Trophoblast cell (in vitro differentiated cells and primary cell): ENCODE measurements around the gene C1orf167.

ENCODE experiments used
- DNase-seq, 2 donors: peaks; one replicate each; pipeline ENCODE4 v3.0.0-alpha.2; 2016
- H2AFZ ChIP-seq: 2 replicates; pipeline ENCODE4 v1.6.1; 2013; ENCODE audit warnings: low read length, moderate library complexity, mild to moderate bottlenecking; ENCODE audit not compliant: insufficient read depth, poor library complexity
- H2AK5ac ChIP-seq: 2 replicates; pipeline ENCODE4 v1.6.1; 2013; ENCODE audit warnings: mild to moderate bottlenecking, low read length
- H2BK120ac ChIP-seq: 2 replicates; pipeline ENCODE4 v1.6.1; 2013; ENCODE audit warnings: low read length, mild to moderate bottlenecking, moderate library complexity; ENCODE audit not compliant: insufficient read depth, poor library complexity
- H2BK12ac ChIP-seq: 2 replicates; pipeline ENCODE4 v1.6.1; 2013; ENCODE audit warnings: mild to moderate bottlenecking, low read length, moderate library complexity
- H2BK5ac ChIP-seq: 2 replicates; pipeline ENCODE4 v1.6.1; 2013; ENCODE audit warnings: low read length, low read depth, moderate library complexity, mild to moderate bottlenecking; ENCODE audit not compliant: poor library complexity
- H3K14ac ChIP-seq: 2 replicates; pipeline ENCODE4 v1.6.1; 2013; ENCODE audit warnings: mild to moderate bottlenecking, low read length
- H3K18ac ChIP-seq: 2 replicates; pipeline ENCODE4 v1.6.1; 2013; ENCODE audit warnings: mild to moderate bottlenecking, low read length
- H3K23ac ChIP-seq: 2 replicates; pipeline ENCODE4 v1.6.1; 2013; ENCODE audit warnings: low read length
- H3K27ac ChIP-seq: 2 replicates; pipeline ENCODE4 v1.5.1; 2013; ENCODE audit warnings: low read depth, mild to moderate bottlenecking, inconsistent platforms, low read length, moderate library complexity
- H3K27me3 ChIP-seq: 2 replicates; pipeline ENCODE4 v1.6.1; 2013; ENCODE audit warnings: inconsistent platforms, mild to moderate bottlenecking, low read length, moderate library complexity; ENCODE audit not compliant: insufficient read depth
- H3K36me3 ChIP-seq, 2 experiments: 1 replicate in 1 of 2; 2 replicates in 1 of 2; pipeline ENCODE4 v1.6.1; 2013; ENCODE audit warnings: low read length in 2 of 2, mild to moderate bottlenecking in 2 of 2, moderate library complexity in 1 of 2; ENCODE audit not compliant: insufficient read depth in 2 of 2, control insufficient read depth in 1 of 2
- H3K4ac ChIP-seq: 2 replicates; pipeline ENCODE4 v1.6.1; 2013; ENCODE audit warnings: low read depth, mild to moderate bottlenecking, low read length, moderate library complexity
- H3K4me1 ChIP-seq, 2 experiments: 1 replicate in 1 of 2; 2 replicates in 1 of 2; pipeline ENCODE4 v1.6.1; 2013; ENCODE audit warnings: low read length in 2 of 2, mild to moderate bottlenecking in 2 of 2, moderate library complexity in 1 of 2; ENCODE audit not compliant: insufficient read depth in 2 of 2, control insufficient read depth in 1 of 2
- H3K4me2 ChIP-seq: 2 replicates; pipeline ENCODE4 v1.6.1; 2013; ENCODE audit warnings: inconsistent platforms, mild to moderate bottlenecking, low read length, moderate library complexity
- H3K4me3 ChIP-seq: 2 replicates; pipeline ENCODE4 v1.5.1; 2013; ENCODE audit warnings: mild to moderate bottlenecking, low read depth, low read length, inconsistent platforms
- H3K79me1 ChIP-seq: one replicate; pipeline ENCODE4 v1.6.1; 2013; ENCODE audit warnings: low read length
- H3K79me2 ChIP-seq: 2 replicates; pipeline ENCODE4 v1.6.1; 2013; ENCODE audit warnings: low read length, mild to moderate bottlenecking; ENCODE audit not compliant: control insufficient read depth, insufficient read depth, poor library complexity
- H3K9ac ChIP-seq: 2 replicates; pipeline ENCODE4 v1.6.1; 2013; ENCODE audit warnings: mild to moderate bottlenecking, low read length
- H3K9me3 ChIP-seq: 2 replicates; pipeline ENCODE4 v1.6.1; 2013; ENCODE audit warnings: low read depth, mild to moderate bottlenecking, control low read depth, inconsistent platforms, low read length; ENCODE audit not compliant: insufficient read depth
- H4K12ac ChIP-seq: 2 replicates; pipeline ENCODE4 v1.6.1; 2013; ENCODE audit warnings: low read depth, mild to moderate bottlenecking, low read length, moderate library complexity
- H4K8ac ChIP-seq: 2 replicates; pipeline ENCODE4 v1.6.1; 2013; ENCODE audit warnings: low read depth, mild to moderate bottlenecking, low read length, moderate library complexity
- H4K91ac ChIP-seq: one replicate; pipeline ENCODE4 v1.6.1; 2013; ENCODE audit warnings: low read depth, mild to moderate bottlenecking, low read length, moderate library complexity
- WGBS: extraction: QIAGEN DNeasy Blood & Tissue Kit; methylation state at CpG from one replicate; pipeline ENCODE4 v1.1.7; 2013; ENCODE audit warnings: missing lambda C conversion rate; ENCODE audit not compliant: insufficient read length, insufficient coverage; ENCODE audit errors: extremely low coverage; 5-methylcytosine and 5-hydroxymethylcytosine counted together

Gene C1orf167

GRCh38 chr1:11833900-11834299 is 71.9 kb downstream of the C1orf167 start:
- H2BK12ac ChIP-seq: no peak overlapping the region
- no peak overlapping the region for H4K91ac ChIP-seq
- H3K4me2 ChIP-seq: no peak overlapping the region
- no peak overlapping the region for H2AK5ac ChIP-seq
- H3K27me3 ChIP-seq: no peaks in the 10 kb centered on the region
- H3K23ac ChIP-seq: no peak overlapping the region
- H3K79me2 ChIP-seq: no peaks in the 10 kb centered on the region
- H4K8ac ChIP-seq: no peak overlapping the region
- H2BK120ac ChIP-seq: no peak overlapping the region
- no peak overlapping the region for H3K9ac ChIP-seq
- peaks cover 4% of the 10 kb centered on the region for H3K9me3 ChIP-seq
- H3K14ac ChIP-seq: no peak overlapping the region
- H3K4ac ChIP-seq: no peak overlapping the region
- H3K79me1 ChIP-seq: no peaks in the 10 kb centered on the region
- H2AFZ ChIP-seq: no peak overlapping the region
- WGBS: no CpG with 5 or more reads among the region's 13 CpGs
- H4K12ac ChIP-seq: no peak overlapping the region
- no peak overlapping the region for H3K27ac ChIP-seq
- peaks cover 76 to 84% of the 10 kb centered on the region in 2 experiments for H3K36me3 ChIP-seq
- DNase-seq: no peak
- H3K4me1 ChIP-seq: no peaks in the 10 kb centered on the region
- no peak overlapping the region for H3K4me3 ChIP-seq
- no peak overlapping the region for H2BK5ac ChIP-seq
- H3K18ac ChIP-seq: no peak overlapping the region

- Histone ChIP-seq H2AFZ (no peak overlapping the region), H3K79me1 (no peaks in the 10 kb centered on the region), H2BK120ac (no peak overlapping the region), H3K9me3 (peaks cover 4% of the 10 kb centered on the region), H3K36me3 (peaks cover 79 to 89% of the 10 kb centered on the region in 2 experiments), H3K4me1 (no peaks in the 10 kb centered on the region), H3K23ac (no peak overlapping the region), H3K79me2 (no peaks in the 10 kb centered on the region), H2BK12ac (no peak overlapping the region), H3K4me3 (no peak overlapping the region), H3K14ac (no peak overlapping the region), H3K27me3 (no peaks in the 10 kb centered on the region), H3K27ac (no peak overlapping the region), H4K91ac (no peak overlapping the region), H4K8ac (no peak overlapping the region), H3K18ac (no peak overlapping the region), H3K4ac (no peak overlapping the region), H4K12ac (no peak overlapping the region), H2AK5ac (no peak overlapping the region), H3K9ac (no peak overlapping the region), H2BK5ac (no peak overlapping the region), H3K4me2 (no peak overlapping the region)
- no CpG with 5 or more reads among the region's 28 CpGs for WGBS
- DNase-seq: no peak
Observed at GRCh38 chr1:11835441-11836225, 73.6 kb downstream of the C1orf167 start.

- Histone ChIP-seq H3K4ac (no peak overlapping the region), H3K9me3 (peaks cover 4% of the 10 kb centered on the region), H3K18ac (no peak overlapping the region), H3K79me2 (no peaks in the 10 kb centered on the region), H3K23ac (no peak overlapping the region), H2AK5ac (no peak overlapping the region), H4K12ac (no peak overlapping the region), H4K8ac (no peak overlapping the region), H3K4me2 (no peak overlapping the region), H4K91ac (no peak overlapping the region), H2BK120ac (no peak overlapping the region), H2BK5ac (no peak overlapping the region), H3K79me1 (no peaks in the 10 kb centered on the region), H3K4me1 (no peaks in the 10 kb centered on the region), H2AFZ (no peak overlapping the region), H3K14ac (no peak overlapping the region), H3K36me3 (peaks cover 86 to 96% of the 10 kb centered on the region in 2 experiments), H3K27ac (no peak overlapping the region), H3K27me3 (no peaks in the 10 kb centered on the region), H3K9ac (no peak overlapping the region), H2BK12ac (no peak overlapping the region), H3K4me3 (no peak overlapping the region)
- no CpG with 5 or more reads among the region's 36 CpGs for WGBS
- no peak for DNase-seq
Observed at GRCh38 chr1:11836955-11837766, 75.2 kb downstream of the C1orf167 start.

- H3K4me2 ChIP-seq: no peak overlapping the region
- H3K27me3 ChIP-seq: no peaks in the 10 kb centered on the region
- H4K91ac ChIP-seq: no peak overlapping the region
- H3K4me3 ChIP-seq: no peak overlapping the region
- no peak overlapping the region for H3K4ac ChIP-seq
- H3K79me2 ChIP-seq: no peaks in the 10 kb centered on the region
- no CpG with 5 or more reads among the region's 11 CpGs for WGBS
- no peak overlapping the region for H3K23ac ChIP-seq
- no peak overlapping the region for H2BK5ac ChIP-seq
- H2BK12ac ChIP-seq: no peak overlapping the region
- H3K9me3 ChIP-seq: peaks cover 4% of the 10 kb centered on the region
- DNase-seq: no peak
- H4K8ac ChIP-seq: no peak overlapping the region
- H3K36me3 ChIP-seq: peaks cover 89 to 96% of the 10 kb centered on the region in 2 experiments
- no peaks in the 10 kb centered on the region for H3K79me1 ChIP-seq
- H3K27ac ChIP-seq: no peak overlapping the region
- H3K14ac ChIP-seq: no peak overlapping the region
- no peak overlapping the region for H4K12ac ChIP-seq
- H3K18ac ChIP-seq: no peak overlapping the region
- H2BK120ac ChIP-seq: no peak overlapping the region
- no peak overlapping the region for H2AFZ ChIP-seq
- H3K9ac ChIP-seq: no peak overlapping the region
- H2AK5ac ChIP-seq: no peak overlapping the region
- no peaks in the 10 kb centered on the region for H3K4me1 ChIP-seq
Observed at GRCh38 chr1:11837767-11838348, 75.9 kb downstream of the C1orf167 start.
